ENCODE measurements around the gene TRMT1.

The TRMT1 gene

GRCh38 chr19:13122980-13123957 is 6.7 kb upstream of the TRMT1 start:
- no peak for DNase-seq

- no peak for DNase-seq
These were observed 5.8 kb upstream of the TRMT1 start for GRCh38 chr19:13122275-13122878.

- no peak for DNase-seq
These were observed 5.2 kb upstream of the TRMT1 start for GRCh38 chr19:13121551-13122274.

DNA sequence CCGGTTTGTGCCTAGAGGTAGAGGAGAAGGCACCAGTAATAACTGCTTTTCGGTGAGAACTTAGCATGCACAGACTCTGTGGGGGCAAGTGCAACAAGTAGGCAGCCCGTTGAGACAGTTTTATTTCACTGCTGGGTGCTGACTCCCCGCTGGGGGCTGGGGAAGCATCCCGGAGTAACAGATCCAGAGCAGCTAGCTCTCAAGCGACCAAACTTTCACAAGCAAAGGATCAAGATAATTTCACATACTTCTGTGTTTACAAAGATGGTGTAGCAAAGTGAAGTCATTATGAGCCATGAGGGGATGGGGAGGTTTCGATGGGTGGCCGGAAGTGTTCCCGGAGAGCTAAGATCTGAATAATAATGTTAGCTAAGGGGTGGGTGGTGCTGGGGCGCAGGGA is 4.3 kb upstream of the TRMT1 start:
- no peak for DNase-seq

GRCh38 chr19:13120031-13120430 is 3.5 kb upstream of the TRMT1 start:
- no peak for DNase-seq

DNA sequence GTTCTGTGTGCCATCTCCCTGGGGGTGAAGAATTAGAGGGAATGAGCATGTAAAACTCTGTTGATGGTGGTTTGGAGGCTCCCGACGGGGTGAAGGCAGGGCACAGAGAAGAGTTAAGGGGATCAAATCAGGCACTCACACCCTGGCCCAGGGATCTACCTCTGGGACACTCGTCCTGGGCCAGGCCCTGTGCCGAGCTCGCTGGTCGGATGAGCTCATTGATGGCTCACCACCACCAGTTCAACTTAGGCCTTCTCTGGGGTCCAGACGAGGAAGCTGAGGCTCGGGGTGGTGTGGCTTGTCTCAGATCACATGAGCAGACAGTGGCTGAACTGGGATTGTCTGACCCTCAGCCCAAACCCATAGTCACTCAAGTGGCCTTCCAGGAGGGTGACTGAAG is 3.1 kb upstream of the TRMT1 start:
- no peak for DNase-seq

GRCh38 chr19:13118424-13119193 is 2.1 kb upstream of the TRMT1 start:
- no peak for DNase-seq

GRCh38 chr19:13117772-13118423 is 1.4 kb upstream of the TRMT1 start, which contains the start of gene NACC1:
Gene NACC1, plus strand, starts transcription at chr19:13118264. Its CDS starts 16,944 bp downstream, at chr19:13135208.
- peak; percentile 81 for DNase-seq

GRCh38 chr19:13117176-13117771 is 734 bp upstream of the TRMT1 start:
- DNase-seq = no peak

- no peak for DNase-seq
These were observed 631 bp downstream of the TRMT1 start for GRCh38 chr19:13115936-13116281.

DNA sequence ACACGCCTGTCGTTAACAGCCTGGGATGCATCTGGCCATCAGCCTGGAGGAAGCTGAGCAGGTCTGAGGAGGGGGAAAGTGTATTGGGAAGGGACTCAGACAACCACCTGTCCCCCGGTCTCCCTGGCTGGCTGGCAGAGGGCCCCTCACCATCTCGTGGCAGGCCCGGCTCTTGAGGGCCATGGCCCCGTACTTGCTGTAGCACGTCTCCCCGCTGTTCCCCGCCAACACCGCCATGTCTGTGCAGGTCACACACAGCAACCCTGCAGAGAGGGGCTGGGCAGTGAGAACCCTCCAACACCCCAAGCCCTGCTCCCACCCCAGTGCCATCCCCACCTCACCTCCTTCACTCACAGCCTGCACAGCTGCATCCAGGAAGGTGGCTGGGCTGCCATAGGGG is 4.0 kb downstream of the TRMT1 start:
- no peak for DNase-seq

DNA sequence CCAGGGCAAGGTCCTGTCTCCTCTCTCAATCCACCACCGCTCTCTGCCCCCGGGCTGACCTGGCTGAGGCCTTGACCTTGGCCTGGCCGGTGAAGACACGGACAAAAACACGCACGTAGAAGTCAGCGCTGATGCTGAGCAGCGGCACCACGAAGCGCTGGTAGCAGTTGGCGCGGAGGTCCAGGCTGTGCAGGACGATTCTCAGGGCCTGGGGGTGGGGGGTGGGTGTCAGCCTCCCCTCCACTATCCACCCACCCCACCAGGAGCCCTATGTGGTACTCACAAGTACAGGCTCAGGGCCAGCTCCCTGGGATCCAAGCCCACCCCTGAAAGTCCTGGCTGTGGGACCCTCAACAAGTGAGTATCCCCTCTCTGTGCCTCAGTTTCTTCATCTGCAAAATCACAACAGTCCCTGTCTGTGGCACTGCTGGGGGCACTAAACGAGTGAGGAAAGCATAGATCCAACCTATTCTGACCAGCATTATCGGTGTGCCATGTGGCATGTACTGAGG is 6.4 kb downstream of the TRMT1 start:
- DNase-seq = no peak

GRCh38 chr19:13109361-13110098 is 7.0 kb downstream of the TRMT1 start:
- DNase-seq = no peak

DNA sequence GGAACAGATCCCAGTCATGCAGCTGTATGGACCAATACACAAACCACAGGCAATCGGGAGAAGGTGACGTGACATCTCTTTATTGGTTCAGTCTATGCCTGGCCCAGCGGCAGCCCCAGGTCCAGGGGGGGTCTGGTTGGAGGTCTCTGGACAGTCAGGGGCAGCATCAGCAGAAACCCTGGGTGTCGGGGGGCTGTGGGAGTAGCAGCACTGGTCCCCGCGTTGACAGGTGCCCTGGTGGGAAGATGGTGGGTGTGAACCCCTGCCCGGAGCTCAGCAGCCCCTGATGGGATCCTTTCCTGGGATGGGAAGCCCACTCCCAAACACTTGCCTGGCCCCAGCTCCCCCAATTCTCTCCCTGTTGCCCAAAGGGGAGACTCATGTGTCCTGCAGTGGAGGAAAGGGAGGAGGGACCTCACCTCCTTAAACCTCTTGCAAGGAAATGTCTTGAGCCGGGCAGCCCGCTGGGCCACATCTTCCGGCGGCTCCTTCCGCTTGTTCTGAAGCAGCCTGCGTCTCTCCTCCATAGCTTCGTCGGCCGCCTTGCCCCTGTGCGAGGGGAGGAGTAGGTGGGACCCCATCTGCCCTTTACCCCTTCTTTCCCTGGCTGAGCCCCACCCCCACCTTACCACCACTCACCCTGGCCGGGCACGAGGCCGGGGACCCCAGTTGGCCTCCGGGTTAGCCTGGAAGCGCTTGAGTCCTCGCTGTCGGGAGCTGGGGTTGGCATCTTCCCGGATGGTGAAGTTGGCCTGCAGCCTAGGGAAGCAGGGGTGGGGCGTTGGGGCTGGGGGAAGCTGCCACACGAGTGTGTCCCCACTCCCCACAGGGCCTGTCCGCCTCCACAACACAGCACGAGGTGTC is 11.5 kb downstream of the TRMT1 start:
- no peak for DNase-seq

- no peak for DNase-seq
These were observed 12.1 kb downstream of the TRMT1 start for GRCh38 chr19:13104360-13104847.

DNA sequence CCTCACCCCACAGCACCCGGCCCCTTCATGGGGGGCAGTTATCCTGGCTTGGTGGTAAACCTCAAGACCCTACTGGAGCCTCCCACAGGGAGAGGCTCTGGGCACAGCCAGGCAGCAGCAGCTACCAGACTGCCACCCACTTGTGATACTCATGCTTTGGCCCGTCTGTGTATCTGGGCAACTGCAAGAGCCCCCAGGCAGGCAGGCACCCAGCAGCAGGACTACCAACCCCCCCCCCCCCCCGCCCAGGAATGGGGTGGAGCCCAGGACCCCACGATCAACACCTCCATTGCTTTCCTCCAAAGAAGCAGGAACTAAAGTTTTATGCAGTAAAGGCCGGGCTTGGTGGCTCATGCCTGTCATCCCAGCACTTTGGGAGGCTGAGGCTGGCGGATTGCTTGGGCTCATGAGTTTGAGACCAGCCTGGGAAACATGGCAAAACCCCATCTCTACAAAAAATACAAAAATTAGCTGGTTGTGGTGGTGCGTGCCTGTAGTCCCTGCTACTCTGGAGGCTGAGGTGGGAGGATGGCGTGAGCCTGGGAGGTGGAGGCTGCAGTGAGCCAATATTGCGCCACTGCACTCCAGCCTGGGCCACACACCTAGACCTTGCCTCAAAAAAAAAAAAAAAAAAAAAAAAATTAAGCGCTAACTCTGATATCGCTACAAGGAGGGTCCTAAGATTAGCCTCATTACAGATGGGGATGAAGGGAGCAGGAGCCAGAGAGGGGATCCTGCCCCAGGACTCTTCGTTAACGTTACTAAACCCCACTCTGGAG is 12.8 kb downstream of the TRMT1 start:
- DNase-seq = no peak

- no peak for DNase-seq
These were observed 13.6 kb downstream of the TRMT1 start, which contains the start of gene LYL1 for GRCh38 chr19:13102666-13103580. Gene LYL1, minus strand, starts transcription at chr19:13102858. Its CDS starts 1,687 bp downstream, at chr19:13101171.

DNA sequence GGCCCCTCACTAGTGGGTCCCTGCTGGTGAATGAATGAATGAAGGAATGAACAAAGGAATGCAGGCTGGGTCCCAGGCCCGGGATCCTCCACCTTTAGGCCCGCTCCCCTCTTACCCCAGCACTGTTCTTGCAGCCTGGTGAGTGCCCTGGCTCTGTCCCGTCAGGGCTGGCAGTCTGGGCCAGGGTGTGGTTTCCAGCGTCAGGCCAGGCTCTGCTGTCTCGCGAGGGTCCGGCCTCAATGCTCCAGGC is 14.2 kb downstream of the TRMT1 start:
- no peak for DNase-seq
